DMS 273 treated with DMSO at 0.1 percent for 48 hours (cell line): Measurements from ENCODE around the gene SP3.

Experiments
- DNase-seq: peaks from one replicate; lab custom pipeline; 2025; lab: John Stamatoyannopoulos, UW

Gene SP3

GRCh38 chr2:173996766-173997165, 31.6 kb upstream of the SP3 start:
- no peak for DNase-seq

DNA sequence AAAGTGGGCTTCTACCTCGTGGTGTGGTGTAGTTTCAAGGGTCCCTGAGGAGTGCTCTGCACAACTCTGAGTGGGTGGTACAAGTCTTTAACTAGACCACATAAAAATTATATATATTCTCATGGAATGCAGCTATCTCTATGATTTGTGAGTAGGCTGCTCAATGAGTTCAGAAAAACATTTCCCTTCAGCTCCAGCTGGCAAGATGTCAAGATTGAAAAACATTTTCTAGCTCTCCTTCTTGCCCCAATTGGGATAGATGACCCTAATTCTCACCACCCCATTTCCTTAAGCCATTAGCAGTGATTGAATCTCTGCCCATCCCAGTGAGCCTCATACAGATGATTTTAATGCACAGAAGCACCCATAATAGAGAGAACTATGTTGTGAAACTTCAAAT, 28.3 kb upstream of the SP3 start:
- no peak for DNase-seq

- peak; percentile 39 for DNase-seq
Measured at GRCh38 chr2:173991856-173992588, 26.8 kb upstream of the SP3 start.

- DNase-seq = peak; percentile 87
Measured at GRCh38 chr2:173990970-173991819, 26.0 kb upstream of the SP3 start.

GRCh38 chr2:173990245-173990644, 25.1 kb upstream of the SP3 start:
- DNase-seq = no peak

- no peak for DNase-seq
Measured at GRCh38 chr2:173989884-173990215, 24.7 kb upstream of the SP3 start.

DNA sequence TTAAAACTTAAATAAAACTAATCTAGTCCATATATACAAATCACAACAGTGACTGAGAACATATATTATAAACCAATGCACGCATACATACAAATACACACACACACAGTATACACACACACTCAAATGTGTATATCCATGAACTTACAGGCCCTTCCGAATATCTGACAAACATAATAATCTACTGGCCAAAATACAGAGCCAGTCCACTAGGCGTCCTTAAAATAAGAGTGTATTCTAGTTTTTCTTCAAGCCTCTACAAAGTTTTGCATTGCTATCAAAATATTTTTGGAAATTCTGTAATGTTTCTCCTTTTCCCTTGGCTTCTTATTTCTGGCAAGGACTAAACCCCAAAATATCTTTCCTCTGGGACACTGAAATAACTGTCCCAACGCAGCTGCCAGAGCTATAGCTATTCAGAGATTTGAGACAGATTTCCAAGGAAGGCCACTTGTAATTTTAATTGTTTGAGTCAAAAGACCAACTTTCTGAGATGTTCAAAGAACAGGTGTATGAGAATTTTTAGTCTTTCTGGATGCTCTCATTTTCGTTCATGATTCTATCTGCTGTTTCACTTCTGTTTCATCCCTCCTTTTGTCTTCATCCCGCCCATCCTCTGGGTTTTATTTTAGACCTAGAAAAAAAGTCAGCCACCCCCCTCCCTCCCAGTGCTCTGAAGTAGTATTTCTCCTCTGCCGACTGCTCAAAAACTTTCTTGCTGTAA, 24.1 kb upstream of the SP3 start:
- DNase-seq = no peak

DNA sequence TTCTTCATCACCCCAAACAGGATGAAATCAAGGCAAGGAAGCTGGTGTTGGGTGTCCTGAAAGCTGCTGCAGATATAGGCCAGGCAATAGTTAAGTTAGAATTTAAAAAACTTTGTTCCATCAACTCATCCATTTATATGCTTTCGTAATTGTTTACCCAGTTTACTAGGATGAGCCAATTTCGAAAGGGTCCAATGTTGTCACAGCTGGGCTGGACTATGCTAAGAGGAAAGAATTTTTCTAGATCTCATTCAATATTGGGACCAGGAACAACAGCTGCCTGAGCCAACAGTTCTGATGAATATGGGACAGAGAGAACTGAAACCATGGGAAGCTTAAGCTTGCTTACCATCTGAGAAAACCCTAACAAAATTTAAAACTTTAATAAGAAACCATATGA, 21.6 kb upstream of the SP3 start:
- DNase-seq = no peak

DNA sequence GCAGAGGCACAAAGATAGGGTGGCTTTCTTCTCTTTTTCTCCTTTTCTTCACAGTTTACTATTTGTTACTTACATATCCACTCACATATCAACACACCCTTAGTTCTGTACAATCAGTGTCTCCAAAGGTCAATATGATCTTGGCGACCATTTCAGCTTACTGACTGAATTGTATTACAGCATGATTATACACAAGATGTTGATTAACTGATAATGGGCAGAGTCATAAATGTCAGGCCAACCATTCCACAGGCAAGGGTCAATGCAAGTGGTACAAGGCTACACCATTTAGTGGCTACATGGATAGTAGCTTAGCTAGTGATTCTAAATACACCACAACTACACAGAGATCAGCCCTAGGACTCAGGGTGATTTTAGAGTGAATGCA, 20.4 kb upstream of the SP3 start:
- no peak for DNase-seq

- DNase-seq = no peak
Measured at GRCh38 chr2:173984866-173985604, 19.9 kb upstream of the SP3 start.

DNA sequence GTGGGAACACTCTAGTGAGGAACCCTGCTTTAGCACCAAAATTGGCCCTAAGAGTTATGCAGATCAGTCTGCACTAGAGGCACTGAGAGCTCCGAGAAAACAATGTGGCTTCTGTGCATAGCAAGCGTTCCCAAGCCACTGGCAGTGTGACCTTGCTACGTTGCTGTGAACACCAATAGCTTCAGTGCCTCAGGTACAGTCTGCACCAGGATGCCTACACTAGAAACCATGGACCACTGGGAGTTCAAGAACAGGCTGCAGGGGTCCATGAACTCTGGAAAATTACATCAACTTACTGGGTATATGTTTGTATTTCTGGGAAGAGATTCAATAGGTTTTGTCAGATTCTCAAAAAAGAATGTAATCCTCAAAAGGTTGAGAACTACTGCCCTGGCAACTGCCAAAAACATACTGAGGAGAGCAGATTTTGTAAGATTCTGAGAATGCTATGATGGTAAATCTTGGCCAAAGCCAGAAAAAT, 18.3 kb upstream of the SP3 start:
- DNase-seq = no peak

DNA sequence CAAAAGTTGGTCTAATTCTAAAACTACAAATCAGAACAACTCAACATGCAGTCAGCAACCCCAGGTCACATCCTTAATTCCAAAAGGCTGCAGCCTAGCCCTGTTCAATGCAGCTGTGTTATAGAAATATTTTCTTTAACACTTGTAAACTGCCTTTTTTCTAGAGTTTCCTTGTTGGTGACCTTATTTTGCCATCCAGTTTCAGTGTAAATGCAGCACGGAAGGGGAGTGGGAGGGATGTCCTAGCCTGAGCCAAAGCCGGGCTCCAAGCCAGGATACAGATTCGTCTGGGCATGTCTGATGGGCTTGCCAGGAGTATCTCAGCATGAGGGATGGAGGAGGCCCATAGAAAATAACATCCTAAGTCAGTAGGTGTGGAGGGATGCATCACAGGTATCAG, 17.7 kb upstream of the SP3 start:
- peak; percentile 49 for DNase-seq

DNA sequence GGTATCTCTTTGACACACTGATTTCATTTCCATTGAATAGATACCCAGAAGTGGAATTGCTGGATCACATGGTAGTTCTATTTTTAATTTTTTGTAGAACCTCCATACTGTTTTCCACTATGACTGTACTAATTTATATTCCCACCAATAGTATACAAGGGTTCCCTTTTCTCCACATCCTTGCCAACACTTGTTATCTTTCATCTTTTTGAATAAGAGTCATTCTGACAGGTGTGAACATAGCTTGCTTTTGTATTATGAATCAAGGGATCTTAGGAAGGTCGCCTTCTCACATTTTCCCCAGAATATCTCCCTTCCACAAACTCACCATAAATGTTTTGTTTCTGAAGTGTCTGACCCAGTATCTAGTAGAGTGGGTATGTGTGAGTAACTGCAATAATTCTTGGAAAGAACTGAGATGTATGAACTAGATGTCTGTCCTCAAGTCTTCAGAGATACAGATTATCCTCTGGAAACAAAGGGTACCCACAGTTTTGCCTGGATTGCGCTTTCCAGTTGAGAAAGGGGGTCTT, 17.1 kb upstream of the SP3 start:
- DNase-seq = no peak

DNA sequence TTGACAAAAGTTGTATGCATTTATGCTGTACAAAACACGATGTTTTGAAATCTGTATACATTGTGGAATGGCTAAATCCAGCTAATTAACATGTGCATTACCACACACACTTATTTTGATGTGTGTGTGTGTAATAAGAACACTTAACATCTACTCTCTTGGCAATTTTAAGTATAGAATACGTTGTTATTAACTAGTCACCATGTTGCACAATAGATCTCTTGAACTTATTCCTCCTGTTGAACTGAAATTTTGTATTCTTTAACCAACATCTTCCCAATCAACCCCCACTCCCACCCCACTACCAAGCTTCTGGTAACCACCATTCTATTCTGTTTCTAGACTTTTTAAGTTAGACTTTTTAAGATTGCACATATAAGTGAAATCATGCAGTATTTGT, 16.3 kb upstream of the SP3 start:
- DNase-seq = no peak

DNA sequence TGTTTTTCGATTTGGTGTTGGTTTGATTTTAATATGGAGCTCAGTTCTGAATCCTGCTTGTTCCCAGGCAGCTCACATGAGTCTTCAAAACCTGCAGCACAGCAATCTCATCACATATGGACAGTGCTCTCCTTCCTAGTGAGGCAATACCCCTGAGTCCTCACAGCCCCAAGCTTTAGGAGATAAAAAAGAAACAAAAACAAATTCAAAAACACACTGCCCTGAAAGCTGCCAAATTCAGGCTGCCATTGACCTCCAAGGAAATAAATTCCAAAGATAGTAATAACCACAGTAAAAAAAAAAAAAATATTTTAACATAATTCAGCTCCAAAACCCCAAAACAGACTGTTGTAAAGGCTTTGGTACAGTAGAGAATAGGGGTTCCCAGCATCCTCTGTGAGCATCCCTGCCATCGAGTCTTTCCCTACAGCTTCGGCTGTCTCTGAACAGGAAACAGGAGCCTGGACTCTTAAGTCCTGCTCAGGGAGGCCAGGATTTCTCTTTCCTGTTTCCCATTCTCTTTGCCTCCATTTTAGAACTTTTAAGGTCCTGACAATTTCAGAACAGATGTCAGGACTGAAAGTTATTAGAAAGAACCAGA, 14.7 kb upstream of the SP3 start:
- no peak for DNase-seq

DNA sequence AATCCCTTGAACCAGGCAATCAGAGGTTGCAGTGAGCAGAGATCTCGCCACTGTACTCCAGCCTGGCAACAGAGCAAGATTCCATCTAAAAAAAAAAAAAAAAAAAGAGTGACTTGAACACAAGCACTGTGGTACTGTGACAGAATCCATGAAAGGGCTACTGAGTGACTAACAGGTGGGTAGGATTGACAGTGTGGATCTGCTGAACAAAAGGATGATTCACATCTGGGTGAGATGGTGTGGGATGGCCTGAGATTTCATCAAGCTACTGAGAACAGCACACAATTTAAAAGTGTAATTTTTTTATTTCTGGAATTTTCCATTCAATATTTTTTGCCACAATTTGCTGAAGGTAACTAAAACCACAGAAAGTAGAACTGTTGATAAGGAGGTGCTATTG, 13.3 kb upstream of the SP3 start:
- no peak for DNase-seq

- DNase-seq = no peak
Measured at GRCh38 chr2:173972636-173973035, 7.5 kb upstream of the SP3 start.

DNA sequence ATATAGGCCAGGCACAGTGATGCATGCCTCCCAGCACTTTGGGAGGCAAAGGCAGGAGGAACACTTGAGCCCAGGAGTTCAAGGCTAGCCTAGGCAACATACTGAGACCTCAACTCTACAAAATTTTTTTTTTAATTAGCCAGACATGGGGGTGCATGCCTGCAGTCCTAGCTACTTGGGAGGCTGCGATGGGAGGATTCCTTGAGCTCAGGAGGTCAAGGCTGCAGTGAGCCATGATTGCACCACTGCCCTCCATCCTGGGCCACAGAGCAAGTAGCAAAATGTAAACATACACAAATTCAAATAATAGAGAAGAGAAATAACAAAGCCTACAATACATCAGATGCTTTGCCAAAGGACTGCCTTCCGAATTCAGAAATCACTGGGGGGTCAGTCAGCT, 7.0 kb upstream of the SP3 start:
- DNase-seq = no peak

DNA sequence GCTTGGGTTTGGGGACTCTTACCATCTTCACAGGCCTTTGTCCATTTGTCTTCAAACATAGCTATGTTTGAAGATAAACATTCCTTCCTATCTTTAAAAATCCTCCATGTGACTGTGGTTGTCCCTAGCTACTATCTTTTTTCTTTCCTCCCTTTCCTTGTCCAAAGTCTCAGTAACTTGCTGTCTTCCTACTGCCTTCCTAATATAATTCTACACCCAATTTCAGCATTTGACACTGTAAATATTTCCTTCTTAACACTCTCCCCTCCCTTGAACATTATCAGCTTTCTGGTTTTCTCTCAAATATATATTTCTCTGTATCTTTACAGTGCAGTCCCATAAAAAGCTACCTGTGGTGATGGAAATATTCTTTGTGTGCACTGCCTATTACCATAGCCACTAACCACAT, 5.3 kb upstream of the SP3 start:
- no peak for DNase-seq

DNA sequence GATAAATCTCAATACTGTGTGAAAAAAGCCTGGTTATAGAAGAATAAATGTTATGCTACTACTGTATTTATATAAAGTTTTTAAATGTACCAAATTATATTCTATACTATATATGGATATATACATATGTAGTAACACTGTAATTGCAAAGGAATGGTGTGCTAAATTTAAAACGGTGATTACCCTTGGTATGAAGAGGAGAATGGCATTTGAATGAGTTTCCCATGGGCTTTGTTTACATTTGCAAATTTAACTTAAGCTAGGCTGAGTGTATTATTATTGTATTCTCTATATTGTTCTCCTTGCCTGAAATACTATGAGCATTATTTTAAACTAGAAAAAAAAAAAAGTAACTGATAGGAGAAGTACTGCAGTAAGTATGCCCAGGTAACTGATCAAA, 4.7 kb upstream of the SP3 start:
- DNase-seq = no peak

DNA sequence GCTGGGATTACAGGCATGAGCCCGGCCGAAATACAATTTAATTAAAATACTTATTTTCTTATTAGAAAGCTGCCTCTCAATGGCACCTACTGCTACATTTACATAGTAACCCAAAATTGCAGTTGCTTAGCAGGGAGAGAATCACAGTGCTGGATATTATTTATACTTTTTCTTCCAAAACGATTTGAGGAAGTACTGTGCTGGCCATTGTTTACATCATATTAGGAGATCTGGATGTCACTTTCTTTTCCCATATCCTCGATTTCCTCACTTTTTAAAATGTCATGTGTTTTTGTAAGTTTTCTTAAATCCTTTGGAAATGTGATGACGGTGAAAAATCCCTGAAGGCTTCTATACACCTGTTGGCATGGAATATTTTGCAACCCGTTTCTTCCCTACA, 3.4 kb upstream of the SP3 start:
- no peak for DNase-seq
